Neuronal stem cell (in vitro differentiated cells): ENCODE measurements around the gene MICAL3.

Experiments used
- DNase-seq: peaks from one replicate; pipeline ENCODE4 v3.0.0-alpha.2; 2013; ENCODE audit warnings: low spot score
- H2AFZ ChIP-seq: one replicate; pipeline ENCODE4 v1.6.1; 2013; ENCODE audit warnings: mild to moderate bottlenecking, low read length, inconsistent platforms
- H2AK5ac ChIP-seq: 2 replicates; pipeline ENCODE4 v1.6.1; 2013; ENCODE audit warnings: low read depth, mild to moderate bottlenecking, inconsistent platforms, low read length, moderate library complexity, mixed read lengths
- H2BK120ac ChIP-seq: 2 replicates; pipeline ENCODE4 v1.6.1; 2013; ENCODE audit warnings: low read depth, mild to moderate bottlenecking, inconsistent platforms, low read length, moderate library complexity, mixed read lengths
- H2BK12ac ChIP-seq: one replicate; pipeline ENCODE4 v1.6.1; 2013; ENCODE audit warnings: low read length, inconsistent platforms
- H2BK15ac ChIP-seq: 2 replicates; pipeline ENCODE4 v1.6.1; 2013; ENCODE audit warnings: mild to moderate bottlenecking, low read length, inconsistent platforms, mixed read lengths
- H2BK5ac ChIP-seq: one replicate; pipeline ENCODE4 v1.6.1; 2013; ENCODE audit warnings: inconsistent platforms, mild to moderate bottlenecking, low read length, moderate library complexity
- H3K14ac ChIP-seq: one replicate; pipeline ENCODE4 v1.6.1; 2013; ENCODE audit warnings: low read length, inconsistent platforms
- H3K18ac ChIP-seq: 2 replicates; pipeline ENCODE4 v1.6.1; 2013; ENCODE audit warnings: low read length, inconsistent platforms
- H3K23ac ChIP-seq: 2 replicates; pipeline ENCODE4 v1.6.1; 2013; ENCODE audit warnings: low read depth, mild to moderate bottlenecking, mixed read lengths, low read length, inconsistent platforms; ENCODE audit not compliant: poor library complexity
- H3K27ac ChIP-seq: replicated peaks from 3 replicates; pipeline ENCODE4 v1.5.1; 2013; ENCODE audit warnings: low read length, inconsistent platforms
- H3K27me3 ChIP-seq, 3 experiments: 2 replicates each; pipeline ENCODE4 v1.6.1; 2013; ENCODE audit warnings: low read length in 3 of 3, mild to moderate bottlenecking in 2 of 3, inconsistent platforms in 1 of 3, low read depth in 1 of 3, mixed read lengths in 1 of 3, moderate library complexity in 1 of 3; ENCODE audit not compliant: control insufficient read depth in 3 of 3, insufficient read depth in 3 of 3
- H3K36me3 ChIP-seq, 2 donors: replicated peaks in 1 of 2; 2 replicates each; pipeline ENCODE4 v1.6.1; 2013; ENCODE audit warnings: low read length in 2 of 2; ENCODE audit not compliant: control insufficient read depth in 2 of 2, insufficient read depth in 2 of 2
- H3K4ac ChIP-seq: 2 replicates; pipeline ENCODE4 v1.6.1; 2013; ENCODE audit warnings: inconsistent platforms, mild to moderate bottlenecking, low read length, moderate library complexity
- H3K4me1 ChIP-seq, 2 donors: 1 replicate in 1 of 2; 2 replicates in 1 of 2; pipeline ENCODE4 v1.6.1; 2013; ENCODE audit warnings: low read length in 2 of 2, low read depth in 1 of 2; ENCODE audit not compliant: control insufficient read depth in 2 of 2, insufficient read depth in 1 of 2
- H3K4me2 ChIP-seq: one replicate; pipeline ENCODE4 v1.6.1; 2013; ENCODE audit warnings: mild to moderate bottlenecking, low read length, inconsistent platforms; ENCODE audit not compliant: insufficient read depth, poor library complexity, severe bottlenecking
- H3K4me3 ChIP-seq, 2 donors: 2 replicates each; pipeline ENCODE4 v1.5.1; 2013; ENCODE audit warnings: low read length in 2 of 2, mild to moderate bottlenecking in 2 of 2, inconsistent platforms in 1 of 2, moderate library complexity in 1 of 2
- H3K79me1 ChIP-seq: one replicate; pipeline ENCODE4 v1.6.1; 2013; ENCODE audit warnings: low read depth, mild to moderate bottlenecking, inconsistent platforms, low read length, moderate library complexity
- H3K9ac ChIP-seq: one replicate; pipeline ENCODE4 v1.6.1; 2013; ENCODE audit warnings: mild to moderate bottlenecking, low read depth, low read length, inconsistent platforms; ENCODE audit not compliant: poor library complexity
- H3K9me3 ChIP-seq, 2 donors: replicated peaks in 1 of 2; 2 replicates each; pipeline versions ENCODE3 to v1.6.1; 2013; ENCODE audit warnings: low read length in 2 of 2, mild to moderate bottlenecking in 2 of 2, inconsistent platforms in 1 of 2, low read depth in 1 of 2, mixed read lengths in 1 of 2, moderate library complexity in 1 of 2; ENCODE audit not compliant: control insufficient read depth in 2 of 2, insufficient read depth in 1 of 2
- H4K8ac ChIP-seq: one replicate; pipeline ENCODE4 v1.6.1; 2013; ENCODE audit warnings: low read depth, mild to moderate bottlenecking, inconsistent platforms, low read length, moderate library complexity
- H4K91ac ChIP-seq: one replicate; pipeline ENCODE4 v1.6.1; 2013; ENCODE audit warnings: low read length, low read depth, mild to moderate bottlenecking, inconsistent platforms; ENCODE audit not compliant: poor library complexity
- WGBS, 2 donors: extraction: QIAGEN DNeasy Blood & Tissue Kit; methylation state at CpG; one replicate each; pipeline ENCODE4 v1.1.7; 2013; ENCODE audit warnings: missing lambda C conversion rate in 2 of 2, mixed read lengths in 1 of 2; ENCODE audit not compliant: insufficient read length in 2 of 2, insufficient replicate concordance in 1 of 2; ENCODE audit errors: extremely low coverage in 2 of 2; 5-methylcytosine and 5-hydroxymethylcytosine counted together

The MICAL3 gene

GRCh38 chr22:18001040-18001893 is 23.1 kb downstream of the MICAL3 start:
- H3K4me3 ChIP-seq = peak overlapping the region; percentile 66 to 91
- H3K36me3 ChIP-seq = no peaks in the 10 kb centered on the region
- H2BK12ac ChIP-seq = peak overlapping the region; percentile 48
- H3K4me1 ChIP-seq = peaks cover 3% of the 10 kb centered on the region in 2 donors
- H3K18ac ChIP-seq = peak overlapping the region; percentile 98
- H2BK120ac ChIP-seq = no peak overlapping the region
- peak overlapping the region; percentile 85 for H3K9ac ChIP-seq
- peak overlapping the region; percentile 95 for H3K23ac ChIP-seq
- H3K9me3 ChIP-seq = no peaks in the 10 kb centered on the region
- H3K27ac ChIP-seq = peak overlapping the region; percentile 88
- peak overlapping the region; percentile 77 for H3K14ac ChIP-seq
- no peaks in the 10 kb centered on the region for H3K27me3 ChIP-seq
- peak overlapping the region; percentile 42 for H2BK15ac ChIP-seq
- peak overlapping the region; percentile 54 for H2BK5ac ChIP-seq
- peaks cover 9% of the 10 kb centered on the region for H3K79me1 ChIP-seq
- H3K4me2 ChIP-seq = peak overlapping the region; percentile 92
- no peak overlapping the region for H2AK5ac ChIP-seq
- H3K4ac ChIP-seq = no peak overlapping the region
- WGBS, 2 donors = no CpG with 5 or more reads among the region's 96 CpGs
- H4K91ac ChIP-seq = no peak overlapping the region
- H2AFZ ChIP-seq = peak overlapping the region; percentile 90
- H4K8ac ChIP-seq = no peak overlapping the region
- peak; percentile 98 for DNase-seq

- Histone ChIP-seq H2BK12ac (no peak overlapping the region), H2AK5ac (no peak overlapping the region), H3K4me2 (peak overlapping the region; percentile 92), H4K91ac (no peak overlapping the region), H3K27ac (peak overlapping the region; percentile 88), H2BK15ac (peak overlapping the region; percentile 42), H3K18ac (peak overlapping the region; percentile 98), H3K23ac (peak overlapping the region; percentile 95), H2AFZ (peak overlapping the region; percentile 90), H3K14ac (peak overlapping the region; percentile 77), H3K4me3 (peak overlapping the region; percentile 66 to 91), H3K27me3 (no peaks in the 10 kb centered on the region), H4K8ac (no peak overlapping the region), H2BK5ac (peak overlapping the region; percentile 54), H2BK120ac (no peak overlapping the region), H3K4me1 (peaks cover 3% of the 10 kb centered on the region in 2 donors), H3K36me3 (no peaks in the 10 kb centered on the region), H3K4ac (no peak overlapping the region), H3K9me3 (no peaks in the 10 kb centered on the region), H3K9ac (peak overlapping the region; percentile 92), H3K79me1 (peaks cover 9% of the 10 kb centered on the region)
- peak; percentile 43 for DNase-seq
- WGBS, 2 donors = no CpG with 5 or more reads among the region's 52 CpGs
These were observed 23.8 kb downstream of the MICAL3 start for GRCh38 chr22:18000441-18001039.

GRCh38 chr22:17999851-18000250 is 24.5 kb downstream of the MICAL3 start:
- Histone ChIP-seq H3K4ac (no peak overlapping the region), H2BK120ac (no peak overlapping the region), H3K4me2 (peak overlapping the region; percentile 92), H3K9me3 (no peaks in the 10 kb centered on the region), H3K27ac (no peak overlapping the region), H3K9ac (no peak overlapping the region), H3K79me1 (peaks cover 9% of the 10 kb centered on the region), H3K18ac (no peak overlapping the region), H3K4me1 (peaks cover 3% of the 10 kb centered on the region in 2 donors), H4K91ac (no peak overlapping the region), H2AK5ac (no peak overlapping the region), H3K27me3 (no peaks in the 10 kb centered on the region), H3K36me3 (no peaks in the 10 kb centered on the region), H2BK5ac (no peak overlapping the region), H4K8ac (no peak overlapping the region), H3K23ac (no peak overlapping the region), H2BK12ac (no peak overlapping the region), H3K4me3 (peak overlapping the region in 1 of 2 donors; percentile 66), H3K14ac (no peak overlapping the region), H2AFZ (no peak overlapping the region), H2BK15ac (no peak overlapping the region)
- DNase-seq = no peak
- no CpG with 5 or more reads among the region's 8 CpGs for WGBS, 2 donors

GRCh38 chr22:17998913-17999312 is 25.4 kb downstream of the MICAL3 start:
- Histone ChIP-seq H3K14ac (no peak overlapping the region), H3K79me1 (peaks cover 11% of the 10 kb centered on the region), H2BK15ac (no peak overlapping the region), H2AFZ (no peak overlapping the region), H3K27me3 (no peaks in the 10 kb centered on the region), H2BK5ac (no peak overlapping the region), H2AK5ac (no peak overlapping the region), H2BK120ac (no peak overlapping the region), H3K9ac (no peak overlapping the region), H3K4me3 (no peak overlapping the region), H3K18ac (no peak overlapping the region), H2BK12ac (no peak overlapping the region), H3K4ac (no peak overlapping the region), H4K91ac (no peak overlapping the region), H3K27ac (no peak overlapping the region), H4K8ac (no peak overlapping the region), H3K4me2 (no peak overlapping the region), H3K23ac (no peak overlapping the region), H3K4me1 (peaks cover 3 to 6% of the 10 kb centered on the region in 2 donors), H3K36me3 (no peaks in the 10 kb centered on the region), H3K9me3 (no peaks in the 10 kb centered on the region)
- WGBS, 2 donors = no CpG with 5 or more reads among the region's 6 CpGs
- no peak for DNase-seq
